HG02763 (cell line): ENCODE measurements around the gene SCP2.
"Not testable (repeated sequence)": the region's sequence is repeated elsewhere in the genome, so short reads cannot be mapped to it uniquely, and the experiment has no call there.

Experiments used
- ATAC-seq: cut with Tn5 transposase; IDR thresholded peaks from one replicate; pipeline ENCODE4 v1.9.1; 2021; ENCODE audit warnings: mild to moderate bottlenecking, moderate library complexity; ENCODE audit not compliant: unreplicated experiment

The SCP2 gene

GRCh38 chr1:52967666-52968065 lies 40.6 kb downstream of the SCP2 start:
- ATAC-seq = no peak

GRCh38 chr1:52969234-52969633 lies 42.2 kb downstream of the SCP2 start:
- not testable (repeated sequence) for ATAC-seq

DNA sequence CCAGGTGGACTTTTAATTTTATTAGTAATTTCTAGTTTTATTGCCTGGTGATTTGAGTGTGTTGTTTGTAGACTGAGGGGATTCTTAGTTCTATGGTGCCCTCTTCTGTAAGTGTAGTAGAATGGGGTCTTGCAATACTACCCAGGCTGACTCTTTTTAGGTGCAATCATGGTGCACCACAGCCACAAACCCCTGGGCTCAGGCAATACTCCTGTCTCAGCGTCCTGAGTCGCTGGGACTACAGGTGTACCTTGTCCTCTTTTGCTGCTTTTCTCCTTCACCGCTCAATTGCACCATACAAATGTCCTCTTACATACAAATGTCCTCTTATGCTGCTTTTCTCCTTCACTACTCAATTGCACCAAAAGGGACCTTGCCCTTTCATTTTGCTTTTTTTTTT lies 43.1 kb downstream of the SCP2 start:
- ATAC-seq = no peak

DNA sequence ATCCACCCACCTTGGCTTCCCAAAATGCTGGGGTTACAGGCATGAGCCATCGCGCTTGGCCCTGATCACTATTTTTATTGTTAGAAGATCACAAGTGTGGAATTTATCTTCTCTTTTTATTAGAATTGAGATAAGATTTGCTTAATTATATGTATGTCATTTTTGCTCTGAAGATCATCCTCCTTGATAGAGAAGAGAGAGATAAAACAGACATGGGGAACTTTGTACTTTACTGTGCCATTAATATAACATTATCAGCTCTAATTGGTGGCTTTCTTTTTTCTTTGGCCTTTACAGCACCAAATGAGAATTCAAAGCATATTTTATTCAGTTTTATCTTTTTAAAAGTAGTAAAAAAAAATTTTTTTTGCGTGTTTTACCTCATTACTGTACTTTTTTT lies 46.8 kb downstream of the SCP2 start:
- ATAC-seq = no peak

DNA sequence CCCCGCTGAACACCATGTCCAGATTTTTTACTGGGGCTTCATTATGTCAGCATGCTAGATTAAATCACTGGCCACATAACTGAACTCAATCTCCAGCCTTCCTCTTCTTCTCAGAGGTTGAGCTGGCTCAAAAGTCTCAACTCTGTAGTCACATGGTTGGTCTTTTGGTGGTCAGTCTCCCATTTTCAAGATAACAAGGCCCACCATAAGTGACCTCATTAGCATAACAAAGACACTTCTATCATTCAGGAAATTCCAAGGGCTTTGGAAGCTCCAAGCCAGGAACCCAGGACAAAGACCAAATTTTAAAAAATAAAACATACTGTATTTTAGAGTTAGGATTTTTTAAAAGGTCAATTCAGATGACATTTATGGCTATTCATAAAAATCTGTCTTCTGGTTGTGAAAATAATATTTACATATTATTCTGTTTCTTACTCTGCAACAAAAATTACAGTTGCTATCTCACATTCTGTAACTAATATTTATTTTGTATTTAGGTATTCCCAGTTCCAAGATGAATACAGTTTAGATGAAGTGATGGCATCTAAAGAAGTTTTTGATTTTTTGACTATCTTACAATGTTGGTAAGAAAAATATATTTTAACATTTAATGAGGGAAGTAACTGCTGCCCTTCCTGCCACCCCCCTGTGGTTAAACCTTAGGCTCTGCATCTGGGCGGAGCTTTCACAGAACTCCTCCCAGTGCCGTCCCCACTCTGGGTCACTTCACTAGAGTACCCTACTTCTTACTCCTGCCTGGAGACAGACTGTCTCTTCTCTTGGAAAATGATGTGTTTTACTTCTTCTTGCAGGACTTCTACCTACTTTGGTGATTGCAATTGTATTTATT lies 49.3 kb downstream of the SCP2 start:
- no peak for ATAC-seq

- no peak for ATAC-seq
Observed at GRCh38 chr1:52978045-52978444, 51.0 kb downstream of the SCP2 start.

DNA sequence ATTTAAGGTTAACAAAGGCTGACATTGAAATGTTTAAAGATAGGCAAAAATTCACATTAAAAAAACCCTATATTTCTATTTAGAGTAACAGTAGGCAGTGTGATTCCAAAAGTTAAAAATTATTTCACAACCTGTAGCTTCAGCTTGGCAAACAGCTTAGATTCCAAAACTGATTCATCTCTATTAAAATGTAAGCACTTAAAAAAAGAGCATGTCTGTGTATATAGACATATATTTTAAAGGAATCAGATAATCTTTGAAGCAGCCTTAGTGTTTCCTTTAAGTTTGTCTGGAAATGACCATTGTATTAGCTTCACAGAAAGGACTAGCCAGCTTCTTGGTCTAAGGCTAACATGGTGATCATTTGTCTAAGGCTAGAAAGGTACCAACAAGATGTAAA lies 65.7 kb downstream of the SCP2 start:
- not testable (repeated sequence) for ATAC-seq

DNA sequence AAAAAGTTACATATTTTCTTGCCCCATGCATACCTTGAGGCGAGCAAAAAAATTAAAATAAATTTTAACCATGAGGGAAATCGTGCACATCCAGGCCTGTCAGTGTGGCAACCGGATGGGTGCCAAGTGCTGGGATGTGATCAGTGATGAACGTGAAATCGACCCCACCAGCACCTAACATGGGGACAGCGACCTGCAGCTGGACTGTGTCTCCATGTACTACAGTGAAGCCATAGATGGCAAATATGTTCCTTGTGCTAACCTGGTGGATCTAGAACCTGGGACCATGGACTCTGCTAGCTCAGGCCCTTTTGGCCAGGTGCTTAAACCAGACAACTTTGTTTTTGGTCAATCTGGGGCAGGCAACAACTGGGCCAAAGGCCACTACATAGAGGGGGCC lies 67.6 kb downstream of the SCP2 start:
- ATAC-seq = no peak

DNA sequence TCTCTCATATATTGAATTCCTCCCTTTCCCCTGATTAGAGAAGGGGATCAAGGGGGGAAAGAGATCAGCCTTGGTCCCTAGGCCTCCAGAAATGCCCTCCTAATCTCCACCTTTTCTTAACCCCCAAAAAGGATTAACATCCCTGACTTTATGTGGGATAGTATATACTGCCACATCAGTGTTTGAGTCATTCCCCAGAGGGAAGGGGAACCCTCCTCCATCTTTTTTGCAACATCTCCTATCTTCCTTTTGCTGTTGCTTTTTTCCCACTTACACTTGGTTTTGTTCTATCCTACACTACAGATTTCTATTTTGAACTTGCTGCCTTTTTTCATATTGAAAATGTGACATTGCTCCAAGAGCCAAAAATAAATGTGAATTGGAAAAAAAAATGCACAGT lies 69.6 kb downstream of the SCP2 start:
- no peak for ATAC-seq

GRCh38 chr1:53001128-53001527 lies 74.1 kb downstream of the SCP2 start:
- no peak for ATAC-seq

DNA sequence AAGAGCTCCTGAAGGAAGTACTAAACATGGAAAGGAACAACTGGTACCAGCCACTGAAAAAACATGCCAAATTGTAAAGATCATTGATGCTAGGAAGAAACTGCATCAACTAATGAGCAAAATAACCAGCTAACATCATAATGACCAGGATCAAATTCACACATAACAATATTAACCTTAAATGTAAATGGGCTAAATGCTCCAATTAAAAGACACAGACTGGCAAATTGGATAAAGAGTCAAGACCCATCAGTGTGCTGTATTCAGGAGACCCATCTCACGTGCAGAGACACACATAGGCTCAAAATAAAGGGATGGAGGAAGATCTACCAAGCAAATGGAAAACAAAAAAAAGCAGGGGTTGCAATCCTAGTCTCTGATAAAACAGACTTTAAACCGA lies 79.5 kb downstream of the SCP2 start:
- not testable (repeated sequence) for ATAC-seq

DNA sequence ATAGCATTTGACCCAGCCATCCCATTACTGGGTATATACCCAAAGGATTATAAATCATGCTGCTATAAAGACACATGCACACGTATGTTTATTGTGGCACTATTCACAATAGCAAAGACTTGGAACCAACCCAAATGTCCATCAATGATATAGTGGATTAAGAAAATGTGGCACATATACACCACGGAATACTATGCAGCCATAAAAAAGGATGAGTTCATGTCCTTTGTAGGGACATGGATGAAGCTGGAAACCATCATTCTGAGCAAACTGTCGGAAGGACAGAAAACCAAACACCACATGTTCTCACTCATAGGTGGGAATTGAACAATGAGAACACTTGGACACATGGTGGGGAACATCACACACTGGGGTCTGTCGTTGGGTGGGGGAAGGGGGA lies 83.2 kb downstream of the SCP2 start:
- ATAC-seq = not testable (repeated sequence)

DNA sequence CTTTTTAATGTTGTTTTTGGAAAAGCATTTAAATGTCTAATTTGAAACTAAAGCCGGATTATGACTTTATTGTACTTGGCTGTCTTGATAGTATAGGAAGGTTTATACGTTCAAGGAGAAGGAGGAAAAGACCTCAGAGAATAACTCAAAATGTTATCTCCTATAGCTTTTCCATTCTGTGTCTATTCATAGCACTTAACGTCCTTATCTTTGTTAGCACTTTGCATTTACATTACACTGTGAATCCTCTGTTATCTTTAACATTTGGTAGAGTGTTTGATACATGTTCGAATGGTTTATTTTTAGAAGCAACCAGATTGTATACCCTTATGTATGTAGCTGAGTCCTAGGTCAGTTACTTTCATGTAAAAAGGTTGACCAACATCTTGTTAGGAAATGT lies 84.1 kb downstream of the SCP2 start:
- no peak for ATAC-seq

GRCh38 chr1:53014791-53015507 lies 87.9 kb downstream of the SCP2 start:
- peak; percentile 88 for ATAC-seq

DNA sequence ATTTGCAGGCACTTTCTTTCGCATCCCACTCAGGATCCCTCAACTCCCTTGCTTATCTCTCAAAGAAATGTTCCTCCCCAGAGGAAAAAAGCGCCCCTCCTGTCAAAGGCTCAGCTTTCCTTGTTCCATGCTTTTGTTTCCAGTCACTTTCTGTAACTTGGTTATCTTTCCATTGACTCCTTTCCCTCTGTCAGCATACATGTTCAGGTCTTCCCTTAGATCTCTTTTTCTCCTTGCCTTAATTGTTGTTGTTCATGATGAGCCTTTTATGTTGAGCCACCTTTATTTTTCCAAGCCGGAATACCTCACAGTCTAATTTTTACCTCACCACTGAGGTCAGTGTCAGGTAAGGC lies 88.4 kb downstream of the SCP2 start:
- ATAC-seq = no peak

DNA sequence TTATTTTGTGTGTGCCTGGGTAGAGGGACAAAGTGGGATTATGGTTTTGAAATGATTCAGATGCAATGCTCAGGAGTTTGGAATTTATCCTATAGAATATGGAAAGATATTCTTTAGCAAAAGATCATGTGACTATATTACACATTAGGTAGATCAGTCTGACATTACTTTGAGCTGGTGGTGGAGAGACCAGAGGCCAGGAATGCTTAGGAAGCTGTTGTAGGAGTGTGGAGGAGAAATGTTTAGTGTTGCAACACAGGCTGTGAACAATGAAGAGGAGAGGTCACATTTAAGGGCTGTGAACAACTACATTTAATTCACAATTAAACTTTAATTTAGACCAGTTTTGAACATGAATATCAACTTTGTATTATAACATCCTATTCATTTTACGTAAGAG lies 89.6 kb downstream of the SCP2 start:
- ATAC-seq = no peak

GRCh38 chr1:53020588-53020987 lies 93.5 kb downstream of the SCP2 start:
- ATAC-seq = no peak

- no peak for ATAC-seq
Observed at GRCh38 chr1:53022179-53022578, 95.1 kb downstream of the SCP2 start.

DNA sequence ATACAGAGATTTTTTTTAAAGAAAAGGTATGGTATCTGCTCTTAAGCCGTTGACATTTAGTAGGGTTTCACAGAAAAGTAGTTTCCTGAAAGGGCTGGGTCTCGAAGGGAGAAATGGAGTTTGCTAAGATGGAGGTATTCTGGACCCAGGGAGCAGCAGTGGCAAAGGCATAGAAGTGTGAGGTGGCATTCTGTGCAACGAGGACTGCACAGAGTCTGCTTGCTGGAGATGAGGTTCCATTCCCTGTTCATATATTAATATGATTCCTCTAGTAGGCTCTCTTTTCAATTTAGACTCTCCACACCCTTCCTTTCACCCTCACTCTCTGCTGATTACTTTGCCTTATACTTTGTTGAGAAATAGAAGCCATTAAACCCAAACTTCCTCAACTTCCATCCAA lies 96.5 kb downstream of the SCP2 start:
- no peak for ATAC-seq

DNA sequence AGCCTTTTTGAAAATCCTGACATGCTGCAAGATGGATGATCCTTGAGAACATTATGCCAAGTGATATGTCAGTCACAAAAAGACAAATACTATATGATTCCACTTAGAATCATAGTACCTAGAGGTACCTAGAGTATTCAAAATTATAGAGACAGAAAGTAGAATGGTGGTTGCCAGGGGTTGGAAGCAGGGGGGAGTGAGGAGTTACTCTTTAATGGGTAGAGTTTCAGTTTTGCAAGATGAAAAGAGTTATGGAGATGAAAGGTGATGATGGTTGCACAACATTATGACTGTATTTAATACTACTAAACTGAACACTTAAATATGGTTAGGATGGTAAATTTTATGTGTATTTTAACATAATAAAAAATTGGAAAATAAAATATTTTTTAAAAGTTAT lies 97.0 kb downstream of the SCP2 start:
- ATAC-seq = no peak

DNA sequence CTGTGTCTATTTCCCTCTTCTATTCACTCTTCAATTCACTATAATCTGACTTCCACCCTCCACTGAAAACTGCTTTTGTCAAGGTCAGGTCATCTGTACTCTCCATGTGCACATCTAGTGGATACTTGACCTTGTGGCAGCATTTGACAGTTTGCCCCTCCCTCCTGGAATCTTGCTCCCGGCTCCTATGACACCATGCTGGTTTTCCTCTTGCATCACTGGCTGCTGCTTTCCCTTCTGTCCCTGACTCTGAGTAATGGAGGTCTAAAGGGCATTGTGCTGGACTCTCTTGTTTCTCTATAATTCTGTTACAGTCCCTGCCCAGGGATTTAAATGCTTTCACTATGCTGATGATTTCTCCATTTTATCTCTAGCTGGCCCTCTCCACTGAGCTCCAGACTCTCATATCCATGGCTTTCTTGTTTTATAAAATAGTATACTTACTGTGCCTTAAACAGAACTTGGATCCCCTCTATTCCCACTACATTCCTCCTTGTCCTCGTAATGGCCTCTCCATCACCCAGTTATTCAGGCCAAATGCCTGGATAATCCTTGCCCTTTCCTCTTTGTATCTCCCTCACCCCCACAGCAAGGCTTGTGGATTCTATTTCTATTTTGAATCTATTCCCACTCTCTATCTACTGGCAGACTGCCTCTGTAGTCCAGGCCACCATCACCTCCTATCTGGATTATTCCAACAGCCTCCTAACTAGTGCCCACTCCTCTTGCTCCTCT lies 98.1 kb downstream of the SCP2 start:
- ATAC-seq = no peak

DNA sequence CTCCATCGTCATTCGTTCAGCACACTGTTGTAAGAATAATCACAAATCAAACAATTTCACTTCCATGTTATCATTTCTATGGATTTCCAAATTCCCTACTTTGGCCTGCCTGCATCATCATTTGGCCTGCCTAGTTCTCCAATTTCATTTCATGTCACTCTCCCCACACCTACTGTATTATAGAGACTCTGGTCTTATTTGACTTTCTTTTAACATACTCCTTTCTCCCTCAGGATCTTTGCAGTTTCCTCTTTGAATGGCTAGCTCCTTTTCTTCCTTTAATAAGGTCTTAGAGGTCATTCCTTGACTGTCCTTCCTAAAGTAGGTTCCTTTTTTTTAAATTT lies 98.7 kb downstream of the SCP2 start:
- no peak for ATAC-seq
